ENCODE data around the gene MYOM3.

MYOM3 gene

DNA sequence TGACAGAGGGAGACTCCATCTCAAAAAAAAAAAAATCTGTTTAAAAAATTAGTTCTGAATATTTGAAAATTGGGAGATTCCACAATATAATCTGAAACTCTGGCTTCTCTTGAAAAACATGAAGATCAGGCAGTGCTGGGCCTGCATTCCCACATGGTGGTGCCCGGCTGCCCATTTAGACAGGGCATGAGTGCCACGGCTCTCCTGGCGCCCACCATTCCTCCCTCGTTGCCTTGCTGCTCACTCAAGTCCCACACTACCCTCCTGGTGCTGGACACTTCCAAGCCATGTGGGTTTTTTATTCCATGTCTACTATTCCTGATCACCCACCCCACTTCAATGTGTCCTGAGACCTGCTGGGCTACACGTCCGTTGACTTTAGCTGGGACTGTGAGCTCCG, 10.8 kb upstream of the MYOM3 start:
- no peak overlapping the region for H3K4me2 ChIP-seq (ENCODE audit: low read depth, low read length)
- H3K4me3 ChIP-seq (ENCODE audit: low read length): no peak overlapping the region
- no peak for TF ChIP-seq EZH2 (optimal IDR thresholded peaks at IDR 0.05; ENCODE audit: low read depth, low read length)
- no peaks in the 10 kb centered on the region for H3K36me3 ChIP-seq (replicated peaks; ENCODE audit: insufficient read depth, low read length)
- H3K27ac ChIP-seq (ENCODE audit: low read length): no peak overlapping the region
- no peak overlapping the region for H3K9ac ChIP-seq (ENCODE audit: low read length)
- no peaks in the 10 kb centered on the region for H3K9me2 ChIP-seq (replicated peaks; ENCODE audit: insufficient read depth, low read length)
- DNase-seq: no peak
- no peaks in the 10 kb centered on the region for H3K9me3 ChIP-seq (replicated peaks; ENCODE audit: insufficient read depth, low read length)
- H3K4me1 ChIP-seq (ENCODE audit: low read length): no peaks in the 10 kb centered on the region
- H3K27me3 ChIP-seq (replicated peaks; ENCODE audit: insufficient read depth, low read length): no peaks in the 10 kb centered on the region
- no peaks in the 10 kb centered on the region for H3F3A ChIP-seq (ENCODE audit: insufficient read depth, low read length)
- H4K20me1 ChIP-seq (ENCODE audit: insufficient read depth, low read length): no peaks in the 10 kb centered on the region
- no peaks in the 10 kb centered on the region for H3K79me2 ChIP-seq (ENCODE audit: low read length)
- no peak overlapping the region for H2AFZ ChIP-seq (ENCODE audit: low read length)

GRCh38 chr1:24121406-24121805, 9.5 kb upstream of the MYOM3 start:
- Histone ChIP-seq H3K4me2 (ENCODE audit: low read depth, low read length) (no peak overlapping the region), H3K9me3 (replicated peaks; ENCODE audit: insufficient read depth, low read length) (no peaks in the 10 kb centered on the region), H2AFZ (ENCODE audit: low read length) (no peak overlapping the region), H3F3A (ENCODE audit: insufficient read depth, low read length) (no peaks in the 10 kb centered on the region), H3K4me1 (ENCODE audit: low read length) (no peaks in the 10 kb centered on the region), H4K20me1 (ENCODE audit: insufficient read depth, low read length) (no peaks in the 10 kb centered on the region), H3K27me3 (replicated peaks; ENCODE audit: insufficient read depth, low read length) (no peaks in the 10 kb centered on the region), H3K27ac (ENCODE audit: low read length) (no peak overlapping the region), H3K36me3 (replicated peaks; ENCODE audit: insufficient read depth, low read length) (no peaks in the 10 kb centered on the region), H3K9me2 (replicated peaks; ENCODE audit: insufficient read depth, low read length) (no peaks in the 10 kb centered on the region), H3K79me2 (ENCODE audit: low read length) (no peaks in the 10 kb centered on the region), H3K9ac (ENCODE audit: low read length) (no peak overlapping the region), H3K4me3 (ENCODE audit: low read length) (no peak overlapping the region)
- DNase-seq: no peak
- TF ChIP-seq EZH2 (optimal IDR thresholded peaks at IDR 0.05; ENCODE audit: low read depth, low read length) (no peak), CTCF (IDR thresholded peaks at IDR 0.05; ENCODE audit: low read length) (no peak), EZH2phosphoT487 (IDR thresholded peaks at IDR 0.05; ENCODE audit: low read length) (no peak)

- no peak for TF ChIP-seq EZH2phosphoT487 (IDR thresholded peaks at IDR 0.05; ENCODE audit: low read length)
- TF ChIP-seq EZH2 (optimal IDR thresholded peaks at IDR 0.05; ENCODE audit: low read depth, low read length): no peak
- no peak for TF ChIP-seq CTCF (IDR thresholded peaks at IDR 0.05; ENCODE audit: low read length)
- H3K4me1 ChIP-seq (ENCODE audit: low read length): no peaks in the 10 kb centered on the region
- no peak overlapping the region for H3K4me3 ChIP-seq (ENCODE audit: low read length)
- H3K27me3 ChIP-seq (replicated peaks; ENCODE audit: insufficient read depth, low read length): no peaks in the 10 kb centered on the region
- no peak overlapping the region for H3K9ac ChIP-seq (ENCODE audit: low read length)
- H3F3A ChIP-seq (ENCODE audit: insufficient read depth, low read length): no peaks in the 10 kb centered on the region
- H3K79me2 ChIP-seq (ENCODE audit: low read length): no peaks in the 10 kb centered on the region
- no peaks in the 10 kb centered on the region for H3K9me3 ChIP-seq (replicated peaks; ENCODE audit: insufficient read depth, low read length)
- H3K36me3 ChIP-seq (replicated peaks; ENCODE audit: insufficient read depth, low read length): no peaks in the 10 kb centered on the region
- H3K27ac ChIP-seq (ENCODE audit: low read length): no peak overlapping the region
- no peaks in the 10 kb centered on the region for H4K20me1 ChIP-seq (ENCODE audit: insufficient read depth, low read length)
- no peak overlapping the region for H2AFZ ChIP-seq (ENCODE audit: low read length)
- no peaks in the 10 kb centered on the region for H3K9me2 ChIP-seq (replicated peaks; ENCODE audit: insufficient read depth, low read length)
- DNase-seq: no peak
- H3K4me2 ChIP-seq (ENCODE audit: low read depth, low read length): no peak overlapping the region
These were observed 9.0 kb upstream of the MYOM3 start for GRCh38 chr1:24120965-24121364.

GRCh38 chr1:24119859-24120756, 8.2 kb upstream of the MYOM3 start:
- no peak overlapping the region for H2AFZ ChIP-seq (ENCODE audit: low read length)
- H3K4me2 ChIP-seq (ENCODE audit: low read depth, low read length): no peak overlapping the region
- H3K79me2 ChIP-seq (ENCODE audit: low read length): no peaks in the 10 kb centered on the region
- no peaks in the 10 kb centered on the region for H4K20me1 ChIP-seq (ENCODE audit: insufficient read depth, low read length)
- no peak overlapping the region for H3K4me3 ChIP-seq (ENCODE audit: low read length)
- H3K4me1 ChIP-seq (ENCODE audit: low read length): no peaks in the 10 kb centered on the region
- no peaks in the 10 kb centered on the region for H3K9me3 ChIP-seq (replicated peaks; ENCODE audit: insufficient read depth, low read length)
- H3K27ac ChIP-seq (ENCODE audit: low read length): no peak overlapping the region
- H3K9me2 ChIP-seq (replicated peaks; ENCODE audit: insufficient read depth, low read length): no peaks in the 10 kb centered on the region
- H3K9ac ChIP-seq (ENCODE audit: low read length): no peak overlapping the region
- no peaks in the 10 kb centered on the region for H3K27me3 ChIP-seq (replicated peaks; ENCODE audit: insufficient read depth, low read length)
- no peaks in the 10 kb centered on the region for H3F3A ChIP-seq (ENCODE audit: insufficient read depth, low read length)
- no peak for DNase-seq
- no peaks in the 10 kb centered on the region for H3K36me3 ChIP-seq (replicated peaks; ENCODE audit: insufficient read depth, low read length)
- TF ChIP-seq CTCF (IDR thresholded peaks at IDR 0.05; ENCODE audit: low read length) (no peak), EZH2phosphoT487 (IDR thresholded peaks at IDR 0.05; ENCODE audit: low read length) (no peak), EZH2 (optimal IDR thresholded peaks at IDR 0.05; ENCODE audit: low read depth, low read length) (no peak)
